Mucosa of gallbladder (tissue), 1 donor: Measurements from ENCODE around the gene WDR17. TPM values are rescaled to one million over a fixed set of nuclear protein-coding genes. Genes with fewer than 3 reads are reported as not detected.

ENCODE experiments used
- DNase-seq: peaks from one replicate; pipeline ENCODE4 v3.0.0-alpha.2; 2020; ENCODE audit warnings: low spot score
- total RNA-seq: library from RNA; stranded (reverse); gene quantifications from one replicate; pipeline ENCODE4 v1.2.1, GENCODE V29; 2021
- donor health status: DM: no; HTN: no; CAD: no.

WDR17 gene
- total RNA-seq, 1 donor from 2014 or later = 9.4 TPM

DNA sequence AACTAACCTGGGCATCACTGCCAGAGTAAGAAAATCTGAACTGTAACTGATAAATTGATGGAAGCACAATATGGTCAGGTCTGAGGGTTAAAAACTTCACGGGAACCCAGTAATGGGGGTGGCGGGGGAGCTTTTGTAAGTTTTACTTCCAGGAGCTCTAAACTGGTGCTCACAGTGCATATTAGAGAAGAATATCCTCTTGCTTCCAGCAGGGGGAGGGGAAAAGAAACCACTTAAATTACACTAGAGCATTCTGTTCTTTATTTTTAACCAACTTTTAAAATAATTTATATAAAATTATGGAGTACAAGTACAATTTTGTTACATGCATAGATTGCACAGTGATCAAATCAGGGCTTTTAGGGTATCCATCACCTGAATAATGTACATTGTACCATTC, 33.7 kb downstream of the WDR17 start:
- DNase-seq = no peak

DNA sequence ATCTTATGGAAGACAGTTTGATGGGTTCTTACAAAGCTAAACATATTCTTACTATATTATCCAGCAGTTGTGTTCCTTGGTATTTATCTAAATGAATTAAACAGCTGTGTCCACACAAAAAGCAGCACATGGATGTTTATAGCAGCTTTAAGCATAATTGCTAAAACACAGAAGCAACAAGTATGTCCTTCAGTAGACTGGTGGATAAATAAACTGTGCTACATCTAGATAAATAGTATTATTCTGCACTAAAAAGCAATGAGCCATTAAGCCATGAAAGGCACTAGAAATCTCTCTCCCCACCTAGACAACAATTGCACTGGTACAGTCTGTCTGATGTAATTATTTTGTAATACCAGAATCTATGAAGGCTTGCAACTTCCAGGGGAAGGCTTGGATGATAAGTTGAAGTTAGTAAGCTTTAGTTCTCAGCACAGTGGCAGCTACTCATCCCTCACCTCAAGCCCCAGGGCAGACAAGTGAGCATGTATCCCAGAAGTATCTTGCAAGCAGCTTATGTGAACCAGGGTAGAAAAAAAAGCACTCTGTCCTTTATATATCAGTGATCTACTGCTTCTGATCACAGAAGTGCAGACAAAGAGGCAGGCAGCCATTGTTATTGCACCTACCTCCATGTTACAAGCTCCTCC, 36.9 kb downstream of the WDR17 start:
- no peak for DNase-seq

DNA sequence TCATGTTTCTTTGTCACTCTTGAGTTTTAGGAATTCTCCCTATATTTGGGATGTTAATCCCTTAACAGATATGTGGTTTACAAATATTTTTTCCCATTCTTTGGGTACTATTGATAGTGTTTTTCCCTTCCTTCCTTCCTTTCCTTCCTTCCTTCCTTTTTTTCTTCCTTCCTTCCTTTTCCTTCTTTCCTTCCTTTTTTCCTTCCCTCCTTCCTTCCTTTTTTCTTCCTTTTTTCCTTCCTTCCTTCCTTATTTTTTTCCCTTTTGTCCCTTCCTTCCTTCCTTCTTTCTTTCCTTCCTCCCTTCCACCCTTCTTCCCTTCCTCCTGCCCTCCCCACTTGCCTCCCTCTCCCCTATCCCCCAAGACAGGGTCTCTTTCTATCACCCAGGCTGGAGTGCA, 42.1 kb downstream of the WDR17 start:
- no peak for DNase-seq

DNA sequence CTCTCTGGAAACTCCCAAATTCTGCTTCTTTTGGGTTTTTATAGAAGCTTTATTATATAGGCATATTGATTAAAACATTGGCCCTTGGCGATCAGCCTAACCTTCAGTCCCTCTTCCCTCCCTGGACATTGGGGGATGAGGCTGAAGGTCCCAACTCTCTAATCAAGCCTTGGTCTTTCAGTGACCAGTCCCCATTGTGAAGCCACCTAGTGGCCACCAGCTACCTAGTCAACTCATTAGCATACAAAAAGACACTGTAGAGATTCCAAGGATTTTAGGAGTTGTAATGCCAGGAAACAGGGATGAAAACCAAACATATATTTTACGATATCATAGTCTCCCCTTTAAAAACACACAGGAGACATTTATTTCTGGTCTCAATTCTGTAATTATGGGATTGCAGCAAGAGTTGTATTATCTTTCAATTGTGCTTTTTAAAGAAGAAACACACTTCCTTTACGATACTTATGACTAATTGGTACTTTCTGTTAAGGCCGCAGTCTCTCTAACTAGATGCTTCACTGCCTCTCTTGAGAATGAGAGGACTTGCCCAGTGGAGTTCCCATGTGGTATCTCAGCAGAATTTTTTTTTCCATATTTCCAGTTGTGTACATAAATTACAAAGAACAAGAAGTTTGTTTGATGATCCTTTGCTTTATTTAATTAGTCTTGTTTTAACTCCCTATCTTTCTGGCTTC, 58.2 kb downstream of the WDR17 start:
- DNase-seq = no peak

DNA sequence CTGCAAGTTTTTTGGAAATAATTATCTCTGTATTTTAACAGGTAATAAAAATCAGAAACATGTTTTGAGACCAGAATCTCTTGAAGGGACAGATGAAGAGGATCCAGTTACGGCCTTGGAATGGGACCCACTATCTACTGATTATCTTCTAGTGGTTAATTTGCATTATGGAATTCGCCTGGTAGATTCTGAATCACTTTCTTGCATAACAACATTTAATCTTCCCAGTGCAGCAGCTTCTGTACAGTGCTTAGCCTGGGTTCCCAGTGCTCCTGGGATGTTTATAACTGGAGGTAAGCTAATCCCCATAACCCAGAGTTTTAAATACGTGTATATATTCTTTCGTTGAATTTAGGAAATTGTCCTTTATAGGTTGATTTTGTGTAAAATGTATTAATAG, 59.4 kb downstream of the WDR17 start:
- no peak for DNase-seq

DNA sequence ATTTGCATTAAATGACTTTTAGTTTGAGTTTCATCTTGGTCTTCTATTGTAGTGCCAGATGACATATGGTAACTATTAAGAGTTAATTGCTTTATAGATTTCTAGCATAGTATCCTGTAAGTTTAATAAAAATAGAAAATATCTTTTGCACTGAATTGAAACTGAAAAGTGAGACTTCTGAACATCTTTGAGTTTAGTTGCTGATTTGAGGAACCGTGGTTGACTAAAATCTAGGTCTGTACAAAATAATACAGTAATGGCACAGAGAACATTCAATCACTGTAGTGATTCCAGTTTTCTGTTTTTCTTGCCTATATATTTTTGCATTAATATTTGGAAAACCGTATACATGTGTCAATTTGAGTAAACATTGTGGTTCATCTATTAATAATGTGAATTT, 69.0 kb downstream of the WDR17 start:
- DNase-seq = no peak

DNA sequence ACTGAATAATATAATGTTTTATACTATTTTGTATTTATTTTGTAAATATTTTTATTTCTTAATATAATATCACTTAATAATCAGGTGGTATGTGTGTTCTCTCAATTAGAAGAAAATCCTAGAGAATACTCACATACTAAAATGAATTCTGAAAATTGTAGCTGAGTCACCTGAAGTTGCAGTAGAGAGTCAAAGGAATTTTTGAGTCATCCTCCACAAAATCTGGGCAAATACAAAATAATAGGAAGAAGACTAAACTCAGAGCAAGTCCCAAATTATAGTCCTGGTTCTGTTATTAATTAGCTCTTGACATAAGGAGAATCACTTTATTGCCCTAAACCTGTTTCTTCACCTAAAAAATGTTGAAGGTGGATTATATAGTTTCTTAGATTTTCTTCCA, 72.0 kb downstream of the WDR17 start:
- DNase-seq = no peak

DNA sequence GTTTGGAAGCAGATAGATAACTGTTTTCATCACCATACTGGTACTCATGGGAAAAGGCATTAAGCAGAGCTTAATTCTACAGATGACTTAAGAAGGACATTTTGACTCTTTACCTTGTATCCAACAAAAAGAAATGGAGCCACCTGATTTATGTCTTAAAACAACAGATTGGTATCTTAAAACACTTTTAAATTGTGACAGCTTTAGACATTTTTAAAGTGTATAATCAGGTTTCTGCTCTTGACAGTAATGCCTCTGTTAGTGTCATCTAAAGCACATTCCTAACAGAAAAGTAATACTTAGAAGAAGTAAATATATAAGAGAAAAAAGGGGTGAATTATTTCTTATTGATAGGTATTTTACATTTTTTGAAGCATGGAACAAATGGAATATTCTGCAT, 73.9 kb downstream of the WDR17 start:
- no peak for DNase-seq

DNA sequence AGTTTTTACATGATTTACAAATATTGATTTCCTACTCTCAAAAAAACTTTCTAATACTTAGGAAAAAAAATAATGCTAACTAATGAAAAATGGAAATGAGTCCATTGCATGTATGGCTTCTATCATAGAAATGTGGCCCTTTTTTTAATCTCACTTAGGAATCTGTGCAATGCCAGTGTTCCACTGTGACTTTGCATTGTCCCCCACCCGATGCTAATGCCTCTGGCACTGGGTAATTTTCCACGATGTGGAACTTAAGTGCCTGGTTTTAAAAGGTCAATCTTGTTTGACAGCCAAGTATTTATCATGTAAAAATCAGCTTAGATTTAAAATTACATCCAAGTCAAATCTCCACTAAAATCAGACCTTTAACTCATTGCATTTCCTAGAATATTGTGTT, 76.6 kb downstream of the WDR17 start:
- DNase-seq = no peak

DNA sequence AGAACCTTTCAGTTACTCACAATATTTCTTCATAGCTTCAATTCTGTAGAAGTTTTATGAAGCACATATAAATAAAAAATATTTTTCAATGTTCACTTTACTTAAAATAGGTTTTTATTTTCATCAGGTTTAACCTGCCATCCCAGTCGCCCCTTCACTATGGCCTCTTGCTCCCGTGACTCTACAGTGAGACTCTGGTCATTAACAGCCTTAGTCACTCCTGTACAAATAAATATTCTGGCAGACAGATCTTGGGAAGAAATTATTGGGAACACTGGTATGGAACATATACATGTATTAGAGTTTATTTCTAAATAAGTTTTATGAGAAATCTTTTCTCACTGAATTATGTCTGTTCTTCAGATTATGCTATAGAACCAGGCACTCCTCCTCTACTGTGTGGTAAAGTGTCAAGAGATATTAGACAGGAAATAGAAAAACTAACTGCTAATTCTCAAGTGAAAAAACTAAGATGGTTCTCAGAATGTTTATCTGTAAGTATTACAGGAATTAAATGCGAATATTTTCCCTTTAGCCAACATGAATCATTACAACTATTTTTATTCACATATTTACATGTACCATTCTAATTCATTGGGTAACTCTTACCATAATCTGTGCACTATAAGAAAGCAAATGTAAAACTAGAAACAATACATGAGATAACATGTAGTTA, 84.2 kb downstream of the WDR17 start:
- DNase-seq = no peak

DNA sequence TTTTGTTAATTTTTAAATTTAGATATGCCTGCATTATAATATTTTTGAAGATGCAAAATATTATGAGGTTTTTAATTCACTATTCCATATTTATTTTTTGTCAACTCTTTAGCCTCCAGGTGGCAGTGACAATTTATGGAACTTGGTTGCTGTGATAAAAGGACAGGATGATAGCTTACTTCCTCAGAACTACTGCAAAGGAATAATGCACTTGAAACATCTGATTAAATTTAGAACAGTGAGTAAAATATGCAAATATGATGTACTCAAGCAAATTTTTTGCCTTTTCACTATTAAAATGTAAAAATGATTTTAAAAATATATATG, 84.7 kb downstream of the WDR17 start:
- DNase-seq = no peak

DNA sequence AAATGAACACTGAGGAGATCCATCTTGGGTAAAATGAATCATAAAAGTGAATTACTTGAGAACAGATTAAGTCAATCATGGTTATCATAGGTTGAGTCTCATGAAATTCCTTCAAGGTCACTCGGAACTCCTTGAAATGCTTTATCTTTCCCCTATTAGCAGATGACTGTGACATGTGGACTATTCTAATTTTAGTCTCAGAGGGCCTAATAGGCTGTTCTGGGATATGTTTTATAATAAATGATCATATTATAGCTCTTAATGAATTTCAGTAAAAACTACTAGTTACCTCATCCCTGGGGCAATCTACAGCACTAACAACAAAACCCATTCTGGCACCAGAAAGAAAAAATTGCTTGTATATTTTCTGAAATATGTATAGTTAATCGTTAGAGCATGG, 85.1 kb downstream of the WDR17 start:
- DNase-seq = no peak

DNA sequence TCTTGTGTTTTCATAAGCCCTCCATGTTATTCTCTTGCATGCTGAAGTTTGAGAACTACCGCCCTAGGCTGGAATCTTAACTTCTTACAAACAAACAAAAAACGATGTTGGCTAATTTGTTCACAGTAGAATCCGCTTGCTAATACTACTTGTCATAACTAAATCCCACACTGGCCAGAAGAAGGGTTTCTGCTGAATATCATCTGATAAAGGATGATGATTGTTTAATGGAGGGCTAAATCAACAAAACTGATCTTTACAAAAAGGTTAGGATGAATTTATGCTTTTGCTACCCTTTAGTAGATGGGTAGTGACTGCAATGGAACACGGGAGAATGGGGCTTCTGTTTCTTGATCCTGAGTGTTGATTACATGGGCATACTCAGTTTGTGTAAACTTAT, 87.5 kb downstream of the WDR17 start:
- no peak for DNase-seq

DNA sequence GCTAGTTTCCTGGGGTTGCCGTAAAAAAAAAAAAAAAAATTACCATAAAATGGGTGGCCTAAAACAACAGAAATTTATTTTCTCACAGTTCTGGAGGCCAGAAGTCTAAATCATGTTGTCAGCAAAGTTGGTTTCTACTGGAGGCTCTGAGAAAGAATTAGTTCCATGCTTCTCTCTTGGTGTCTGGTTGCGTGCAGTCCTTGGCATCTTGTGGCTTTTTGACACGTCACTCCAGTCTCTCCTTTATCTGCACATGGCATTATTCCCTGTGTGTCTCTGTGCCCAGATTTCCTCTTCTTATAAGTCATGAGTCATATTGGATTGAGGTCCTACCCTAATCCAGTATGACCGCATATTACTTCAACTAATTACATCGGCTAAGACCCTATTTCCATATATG, 91.0 kb downstream of the WDR17 start:
- DNase-seq = no peak

DNA sequence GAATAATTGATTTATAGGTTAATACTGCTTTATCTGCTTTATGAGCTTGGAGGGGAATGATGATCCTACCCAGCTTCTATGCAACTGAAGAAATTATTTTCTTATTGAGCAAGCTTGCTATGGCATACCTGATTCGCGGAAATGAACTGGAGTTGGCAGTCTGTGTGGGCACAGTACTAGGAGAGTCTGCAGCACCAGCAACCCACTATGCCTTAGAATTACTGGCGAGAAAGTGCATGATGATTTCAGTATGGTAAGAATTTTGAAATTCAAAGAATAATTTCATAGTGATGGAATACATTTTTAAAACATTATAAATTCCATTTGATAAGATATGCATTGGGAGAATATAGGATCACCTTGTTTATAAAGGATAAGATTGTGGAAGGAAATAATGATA, 97.4 kb downstream of the WDR17 start:
- no peak for DNase-seq

DNA sequence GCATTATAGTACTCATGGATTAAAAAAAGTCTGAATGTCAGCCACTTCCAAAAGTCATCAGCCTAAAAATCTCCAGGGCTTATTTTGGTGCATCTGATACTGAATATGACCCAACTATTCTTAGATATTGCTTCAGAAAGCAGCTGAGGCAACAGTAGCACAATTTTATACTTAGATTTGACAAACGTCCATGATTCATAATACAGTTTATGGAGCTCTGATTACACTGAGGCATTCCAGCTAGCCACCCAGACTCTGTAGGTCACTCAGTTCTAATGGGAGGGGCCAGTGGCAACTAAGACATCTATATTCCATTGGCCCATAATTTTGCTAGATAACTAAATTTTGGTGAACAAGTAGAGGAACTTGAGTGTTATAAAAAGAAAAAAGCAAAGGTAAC, 119.4 kb downstream of the WDR17 start:
- no peak for DNase-seq

DNA sequence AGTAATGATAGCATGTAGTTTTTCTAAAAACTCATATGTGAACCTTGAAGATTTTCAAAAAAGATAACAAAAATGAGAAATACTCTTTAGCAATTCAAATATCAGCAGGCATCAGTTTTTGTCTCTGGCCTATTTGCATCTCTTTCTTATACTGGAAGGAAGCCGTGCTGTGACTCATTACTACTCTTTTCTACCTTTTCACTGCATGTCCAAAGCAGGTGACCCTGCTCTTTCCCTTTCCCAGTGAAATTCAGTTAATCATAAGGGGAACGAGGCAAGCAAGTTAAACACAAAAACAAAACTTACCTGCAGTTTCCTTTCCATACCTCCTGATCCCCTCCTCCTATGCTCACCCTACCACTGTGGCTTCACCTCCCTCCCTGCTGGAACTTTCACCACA, 120.4 kb downstream of the WDR17 start:
- DNase-seq = no peak

DNA sequence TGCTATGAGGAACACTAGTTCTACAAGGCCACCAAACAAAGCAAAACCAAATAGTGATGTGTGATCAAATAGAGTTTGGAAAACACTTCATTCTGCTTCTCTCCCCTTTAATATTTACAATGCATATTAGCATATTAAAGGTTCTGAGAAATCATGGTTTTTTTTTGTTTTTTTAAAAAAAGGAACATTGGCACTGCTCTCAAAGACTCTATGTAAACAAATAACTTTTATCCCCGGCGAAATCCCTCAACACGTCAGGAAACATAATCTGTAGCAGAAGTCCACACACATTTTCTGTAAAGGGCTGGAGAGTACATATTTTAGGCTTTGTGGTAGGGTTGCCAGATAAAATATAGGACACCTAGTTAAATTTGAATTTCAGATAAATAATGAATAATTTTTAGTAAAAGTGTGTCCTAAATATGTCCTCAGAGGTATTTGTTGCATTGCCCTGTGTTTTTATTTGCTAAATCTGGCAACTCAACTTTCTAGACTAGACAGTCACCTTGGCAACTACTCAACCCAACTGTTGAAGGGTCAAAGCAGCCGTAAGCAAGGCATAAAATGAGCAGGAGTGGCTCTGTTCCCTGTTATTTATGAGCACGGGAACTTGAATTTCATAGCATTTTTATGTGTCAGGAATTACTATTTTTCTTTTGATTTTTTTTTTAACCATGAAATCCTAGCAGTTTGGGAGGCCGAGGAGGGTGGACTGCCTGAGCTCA, 121.2 kb downstream of the WDR17 start:
- no peak for DNase-seq

DNA sequence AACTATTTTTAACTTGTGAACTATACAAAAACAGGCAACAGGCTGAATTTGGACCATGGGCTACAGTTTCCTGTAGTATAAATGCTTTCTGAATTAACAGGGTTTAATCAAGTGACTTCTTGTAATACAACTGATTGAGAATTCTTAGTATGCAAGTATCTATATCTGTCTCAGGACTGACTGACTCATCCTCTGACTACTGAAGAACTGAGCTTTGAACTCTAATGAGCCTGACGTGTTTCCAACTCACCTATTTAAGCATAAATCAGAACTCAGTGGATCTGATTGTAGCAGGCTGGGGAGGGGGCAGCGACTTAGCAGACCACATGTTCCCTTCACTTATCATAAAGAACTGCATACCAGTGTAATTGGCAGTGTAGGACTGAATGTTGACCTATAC, 122.0 kb downstream of the WDR17 start:
- no peak for DNase-seq

DNA sequence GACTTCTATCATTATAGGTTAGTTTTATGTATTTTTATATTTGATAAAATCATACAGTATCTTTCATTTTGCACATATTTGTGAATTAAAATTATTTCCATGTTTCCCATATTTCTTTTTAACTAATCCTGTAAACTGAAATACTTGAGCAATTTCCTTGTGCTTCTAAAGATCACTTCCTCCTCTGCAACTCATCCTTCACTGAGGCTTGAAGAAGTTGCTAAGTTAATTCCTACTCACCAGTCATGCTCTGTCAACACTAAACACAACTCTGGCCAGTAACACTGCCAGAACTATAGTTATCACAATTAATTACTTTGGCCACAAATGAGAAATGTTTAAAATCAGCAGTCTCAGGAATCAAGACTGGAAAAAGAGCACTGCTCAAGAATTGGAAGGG, 123.0 kb downstream of the WDR17 start:
- DNase-seq = no peak

DNA sequence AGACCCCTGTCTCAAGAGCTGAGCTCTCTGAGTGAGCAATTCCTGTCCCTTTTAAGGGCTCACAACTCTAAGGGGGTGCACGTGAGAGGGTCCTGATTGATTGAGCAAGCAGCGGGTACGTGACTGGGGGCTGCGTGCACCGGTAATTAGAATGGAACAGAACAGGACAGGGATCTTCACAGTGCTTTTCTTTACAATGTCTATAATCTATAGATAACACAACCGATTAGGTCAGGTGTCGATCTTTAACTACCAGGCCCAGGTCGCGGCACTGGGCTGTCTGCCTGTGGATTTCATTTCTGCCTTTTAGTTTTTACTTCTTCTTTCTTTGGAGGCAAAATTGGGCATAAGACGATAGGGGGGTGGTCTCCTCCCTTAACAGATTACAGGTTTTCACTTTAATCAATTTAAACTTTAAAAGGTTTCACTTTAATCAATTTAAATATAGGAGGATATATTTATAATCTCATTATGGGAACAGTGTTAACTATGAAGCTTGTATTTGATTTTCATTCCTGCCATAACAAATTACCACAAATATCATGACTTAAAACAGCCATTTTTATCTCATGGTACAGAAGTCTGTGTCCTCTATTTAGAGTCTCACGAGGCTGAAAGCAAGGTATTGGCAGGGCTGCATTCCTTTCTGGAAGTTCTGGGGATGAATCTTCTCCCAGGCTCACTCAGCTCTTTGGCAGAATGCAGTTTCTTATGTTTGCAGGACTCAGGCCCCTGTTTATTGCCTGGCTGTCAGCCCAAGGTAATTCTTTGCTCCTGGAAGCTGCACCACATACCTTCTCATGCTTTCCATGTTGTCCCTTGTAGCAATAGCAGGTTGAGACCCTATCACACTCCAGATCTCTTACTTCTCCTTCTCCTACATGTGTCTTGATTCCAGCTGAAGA, 124.5 kb downstream of the WDR17 start:
- no peak for DNase-seq

DNA sequence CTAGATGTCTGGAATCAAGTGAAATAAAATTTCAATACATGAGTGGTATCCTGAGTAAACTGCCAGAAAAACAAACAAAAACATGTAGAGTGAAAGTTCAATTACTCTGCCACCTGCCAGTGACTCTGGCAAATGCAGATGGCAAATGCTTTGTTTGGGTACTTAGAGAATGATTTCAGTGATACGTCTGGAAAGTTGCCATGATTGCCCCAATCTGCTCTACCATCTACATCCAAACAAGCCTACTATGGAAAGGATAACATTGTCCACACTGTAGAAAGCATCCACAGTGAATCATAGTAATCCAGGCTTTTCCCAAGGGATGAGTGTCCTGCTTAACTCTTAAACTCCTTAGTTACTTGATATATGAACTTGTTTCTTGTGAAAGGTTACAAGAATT, 126.3 kb downstream of the WDR17 start:
- DNase-seq = no peak
